Osteoblast (primary cell): ENCODE data around the gene TMEM238. TPM values are rescaled to one million over a fixed set of nuclear protein-coding genes. Genes with fewer than 3 reads are reported as not detected.

Source experiments
- DNase-seq: peaks from one replicate; pipeline ENCODE4 v3.0.0; 2011; ENCODE audit warnings: low spot score, mixed read lengths; ENCODE audit not compliant: insufficient read length; ENCODE audit errors: missing footprints
- H2AFZ ChIP-seq: 2 replicates; pipeline ENCODE4 v1.6.0; 2011; ENCODE audit warnings: mild to moderate bottlenecking, low read length
- H3K27ac ChIP-seq: 2 replicates; pipeline ENCODE4 v1.5.1; 2011; ENCODE audit warnings: mild to moderate bottlenecking, low read depth, low read length, moderate library complexity
- H3K27me3 ChIP-seq: 2 replicates; pipeline ENCODE4 v1.6.0; 2012; ENCODE audit warnings: mild to moderate bottlenecking, control low read depth, inconsistent platforms, low read length, moderate library complexity; ENCODE audit not compliant: insufficient read depth
- H3K36me3 ChIP-seq: 2 replicates; pipeline ENCODE4 v1.5.1; 2011; ENCODE audit warnings: mild to moderate bottlenecking, low read length, control low read depth, moderate library complexity; ENCODE audit not compliant: insufficient read depth
- H3K4me1 ChIP-seq: 2 replicates; pipeline ENCODE4 v1.5.1; 2011; ENCODE audit warnings: mild to moderate bottlenecking, low read length, control low read depth, moderate library complexity; ENCODE audit not compliant: insufficient read depth
- H3K4me2 ChIP-seq: 2 replicates; pipeline ENCODE4 v1.6.0; 2011; ENCODE audit warnings: mild to moderate bottlenecking, low read length; ENCODE audit not compliant: insufficient read depth
- H3K4me3 ChIP-seq: fragments of 200-600 bp; sonication (generic); 3 replicates; pipeline ENCODE4 v1.5.1; 2012; ENCODE audit warnings: mild to moderate bottlenecking, low read length, inconsistent platforms; ENCODE audit not compliant: insufficient read depth
- H3K79me2 ChIP-seq: 2 replicates; pipeline ENCODE4 v1.6.0; 2012; ENCODE audit warnings: mild to moderate bottlenecking, low read length, control low read depth, inconsistent platforms; ENCODE audit not compliant: insufficient read depth
- H3K9me3 ChIP-seq: 2 replicates; pipeline ENCODE4 v1.5.1; 2011; ENCODE audit warnings: low read depth, low read length, control low read depth
- H4K20me1 ChIP-seq: 2 replicates; pipeline ENCODE4 v1.6.0; 2012; ENCODE audit warnings: mild to moderate bottlenecking, low read length, control low read depth; ENCODE audit not compliant: insufficient read depth
- CTCF ChIP-seq: IDR thresholded peaks from 2 replicates; pipeline ENCODE4 v1.5.1; 2011; ENCODE audit warnings: mild to moderate bottlenecking, low read depth, low read length, moderate library complexity; ENCODE audit errors: extremely low read depth
- total RNA-seq: library from RNA; depleted of rRNA; stranded (reverse); fragments of >200 nt; gene quantifications from 2 replicates; pipeline ENCODE4 v1.2.3, GENCODE V29; 2012

Gene TMEM238
- total RNA-seq, 1 donor = not detected

GRCh38 chr19:55372316-55373081 lies 11.6 kb downstream of the TMEM238 start:
- H3K27ac ChIP-seq = peak overlapping the region; percentile 8
- TF ChIP-seq CTCF = no peak
- H2AFZ ChIP-seq = no peak overlapping the region
- no peak overlapping the region for H3K4me3 ChIP-seq
- H3K4me2 ChIP-seq = no peak overlapping the region
- H3K9me3 ChIP-seq = no peaks in the 10 kb centered on the region
- H3K27me3 ChIP-seq = no peaks in the 10 kb centered on the region
- H3K4me1 ChIP-seq = peaks cover 21% of the 10 kb centered on the region
- DNase-seq = no peak
- no peaks in the 10 kb centered on the region for H3K79me2 ChIP-seq
- H3K36me3 ChIP-seq = no peaks in the 10 kb centered on the region
- H4K20me1 ChIP-seq = no peaks in the 10 kb centered on the region

DNA sequence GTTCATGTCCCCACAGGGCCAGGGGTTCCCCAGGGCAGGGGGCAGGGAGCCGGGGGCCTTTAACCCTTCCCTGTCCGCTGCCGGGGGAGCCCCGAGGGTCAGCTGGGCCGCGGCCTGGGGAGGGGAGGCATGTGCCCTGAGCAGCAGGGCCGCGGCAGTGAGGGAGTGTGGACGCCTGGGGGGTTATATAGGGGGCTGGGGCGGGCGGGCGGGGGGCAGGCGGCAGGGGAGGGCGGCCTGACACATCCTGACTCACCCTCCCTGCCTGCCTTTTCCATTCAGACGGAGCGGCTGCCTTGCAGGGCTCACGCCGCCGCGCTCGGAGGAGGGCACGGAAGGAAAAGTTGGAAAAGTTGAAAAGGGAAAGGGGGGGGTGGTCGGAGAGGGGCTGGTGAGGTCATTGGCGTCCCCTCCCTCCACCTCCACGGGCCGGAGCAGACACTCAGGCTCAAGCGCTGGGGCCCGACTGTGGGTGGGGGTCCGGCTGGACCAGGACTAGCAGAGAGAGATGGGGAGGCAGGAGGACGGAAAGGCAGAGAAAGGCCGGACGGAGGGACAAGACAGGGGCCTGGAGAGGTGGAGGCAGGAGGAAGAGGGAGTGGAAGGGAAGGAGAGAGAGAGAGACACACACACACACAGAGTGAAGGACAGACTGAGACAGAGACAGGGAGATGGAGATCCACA lies 13.6 kb downstream of the TMEM238 start, which contains the start of gene IL11:
IL11 (minus strand) TSS at position 159 of the 684 bp plus-strand sequence; CDS start at position 6, 153 bp downstream.
- Histone ChIP-seq H3K27ac (peak within 1 kb of the TSS; percentile 51), H3K4me2 (peak within 1 kb of the TSS; percentile 79)

GRCh38 chr19:55369653-55370304 lies 14.3 kb downstream of the TMEM238 start:
- Histone ChIP-seq H4K20me1 (no peaks in the 10 kb centered on the region), H3K79me2 (no peaks in the 10 kb centered on the region), H3K9me3 (no peaks in the 10 kb centered on the region), H3K27ac (peak overlapping the region; percentile 51), H3K36me3 (peaks cover 6% of the 10 kb centered on the region), H3K4me2 (peak overlapping the region; percentile 79), H3K27me3 (no peaks in the 10 kb centered on the region), H3K4me3 (peak overlapping the region; percentile 77), H3K4me1 (peaks cover 21% of the 10 kb centered on the region), H2AFZ (peak overlapping the region; percentile 51)
- DNase-seq = peak; percentile 100
- no peak for TF ChIP-seq CTCF

More for the DNA sequence above, 13.6 kb downstream of the TMEM238 start, which contains the start of gene IL11:
- peak within 1 kb of the TSS; percentile 51 for H2AFZ ChIP-seq
- H3K79me2 ChIP-seq = no peaks in the 10 kb centered on the region
- no peaks in the 10 kb centered on the region for H3K27me3 ChIP-seq
- no peaks in the 10 kb centered on the region for H4K20me1 ChIP-seq
- H3K9me3 ChIP-seq = no peaks in the 10 kb centered on the region
- peaks cover 21% of the 10 kb centered on the region for H3K4me1 ChIP-seq
- TF ChIP-seq CTCF = no peak
- DNase-seq = peak; percentile 100
- H3K4me3 ChIP-seq = peak within 1 kb of the TSS; percentile 77
- peaks cover 6% of the 10 kb centered on the region for H3K36me3 ChIP-seq
